Neural progenitor cell (in vitro differentiated cells): ENCODE data around the gene SCG5. TPM values are rescaled to one million over a fixed set of nuclear protein-coding genes. Genes with fewer than 3 reads are reported as not detected.

ENCODE experiments used
- DNase-seq: peaks from one replicate; pipeline ENCODE4 v3.0.0-alpha.2; 2016; ENCODE audit warnings: low spot score
- H2AFZ ChIP-seq: fragments of 200-600 bp; sonication (generic); replicated peaks from 2 replicates; pipeline ENCODE4 v1.6.1; 2016; ENCODE audit warnings: antibody characterized with exemption
- H3F3A ChIP-seq: fragments of 200-600 bp; sonication (generic); 2 replicates; pipeline ENCODE4 v1.6.1; 2016; ENCODE audit warnings: antibody characterized with exemption, low read depth
- H3K27ac ChIP-seq: fragments of 200-600 bp; sonication (generic); 2 replicates; pipeline ENCODE4 v1.5.1; 2016; ENCODE audit warnings: mild to moderate bottlenecking
- H3K27me3 ChIP-seq: fragments of 200-600 bp; sonication (generic); 2 replicates; pipeline ENCODE4 v1.6.1; 2016; ENCODE audit warnings: mild to moderate bottlenecking, moderate library complexity
- H3K36me3 ChIP-seq: fragments of 200-600 bp; sonication (generic); 2 replicates; pipeline ENCODE4 v1.5.1; 2016
- H3K4me1 ChIP-seq: fragments of 200-600 bp; sonication (generic); 2 replicates; pipeline ENCODE4 v1.6.1; 2016; ENCODE audit warnings: mixed run types
- H3K4me2 ChIP-seq: fragments of 200-600 bp; sonication (generic); 2 replicates; pipeline ENCODE4 v1.6.1; 2016
- H3K4me3 ChIP-seq: fragments of 200-600 bp; sonication (generic); 2 replicates; pipeline ENCODE4 v1.5.1; 2016
- H3K79me2 ChIP-seq: fragments of 200-600 bp; sonication (generic); 2 replicates; pipeline ENCODE4 v1.6.1; 2016; ENCODE audit warnings: low read depth
- H3K9ac ChIP-seq: fragments of 200-600 bp; sonication (generic); 2 replicates; pipeline ENCODE4 v1.6.1; 2016
- H3K9me3 ChIP-seq: fragments of 200-600 bp; sonication (generic); 2 replicates; pipeline ENCODE4 v1.5.1; 2016; ENCODE audit warnings: low read depth
- H4K20me1 ChIP-seq: fragments of 200-600 bp; sonication (generic); 2 replicates; pipeline ENCODE4 v1.6.1; 2016; ENCODE audit warnings: low read depth
- H3K27ac Mint-ChIP-seq: 3 replicates; pipeline ENCODE4 v1.8.0; 2021; ENCODE audit warnings: mixed read lengths
- H3K27me3 Mint-ChIP-seq: 2 replicates; pipeline ENCODE4 v1.8.0; 2022; ENCODE audit warnings: low read depth, mild to moderate bottlenecking, inconsistent platforms, moderate library complexity, mixed read lengths; ENCODE audit not compliant: insufficient read depth
- H3K36me3 Mint-ChIP-seq: 3 replicates; pipeline ENCODE4 v1.8.0; 2021; ENCODE audit warnings: mixed read lengths
- H3K4me1 Mint-ChIP-seq: 3 replicates; pipeline ENCODE4 v1.8.0; 2021; ENCODE audit warnings: mixed read lengths
- H3K4me3 Mint-ChIP-seq: 3 replicates; pipeline ENCODE4 v1.8.0; 2021; ENCODE audit warnings: mild to moderate bottlenecking, moderate library complexity, mixed read lengths
- H3K9me3 Mint-ChIP-seq: 3 replicates; pipeline ENCODE4 v1.8.0; 2020; ENCODE audit warnings: mixed read lengths
- CTCF ChIP-seq: fragments of 200-600 bp; sonication (generic); IDR thresholded peaks from 2 replicates; pipeline ENCODE4 v1.5.1; 2017; ENCODE audit warnings: antibody characterized with exemption, mild to moderate bottlenecking
- EZH2 ChIP-seq: fragments of 200-600 bp; sonication (generic); IDR thresholded peaks from 2 replicates; pipeline ENCODE4 v1.6.1; 2017; ENCODE audit warnings: antibody characterized with exemption, mild to moderate bottlenecking, moderate library complexity
- EZH2phosphoT487 ChIP-seq: fragments of 200-600 bp; sonication (generic); IDR thresholded peaks from 2 replicates; pipeline ENCODE4 v1.6.1; 2017; ENCODE audit warnings: antibody characterized with exemption
- total RNA-seq: library from RNA; depleted of rRNA; stranded (reverse); fragments of >200 nt; gene quantifications from 2 replicates; pipeline ENCODE4 v1.2.3, GENCODE V29; 2015; ENCODE audit warnings: low replicate concordance

The SCG5 gene
- total RNA-seq, 1 donor from 2014 or later, result 101 TPM

- Mint-ChIP-seq H3K36me3 (no peaks in the 10 kb centered on the region), H3K4me1 (no peaks in the 10 kb centered on the region), H3K4me3 (no peak overlapping the region), H3K27me3 (peaks cover 3% of the 10 kb centered on the region), H3K27ac (no peak overlapping the region), H3K9me3 (no peaks in the 10 kb centered on the region)
- Histone ChIP-seq H3K27me3 (no peaks in the 10 kb centered on the region), H3K4me2 (no peak overlapping the region), H3K9me3 (no peaks in the 10 kb centered on the region), H3K4me1 (peaks cover 6% of the 10 kb centered on the region), H4K20me1 (no peaks in the 10 kb centered on the region), H2AFZ (no peak overlapping the region), H3K9ac (no peak overlapping the region), H3K79me2 (no peaks in the 10 kb centered on the region), H3K27ac (no peak overlapping the region), H3F3A (no peaks in the 10 kb centered on the region), H3K36me3 (no peaks in the 10 kb centered on the region), H3K4me3 (no peak overlapping the region)
- DNase-seq, result no peak
- TF ChIP-seq EZH2phosphoT487 (no peak), EZH2 (no peak), CTCF (no peak)
These were observed 63.9 kb downstream of the SCG5 start for GRCh38 chr15:32705446-32705845.

- no peaks in the 10 kb centered on the region for H3K27me3 ChIP-seq
- H2AFZ ChIP-seq, result no peak overlapping the region
- H3K9me3 Mint-ChIP-seq, result no peaks in the 10 kb centered on the region
- H3K79me2 ChIP-seq, result no peaks in the 10 kb centered on the region
- no peak overlapping the region for H3K27ac Mint-ChIP-seq
- TF ChIP-seq CTCF (no peak), EZH2 (no peak), EZH2phosphoT487 (no peak)
- H3K36me3 Mint-ChIP-seq, result no peaks in the 10 kb centered on the region
- no peaks in the 10 kb centered on the region for H4K20me1 ChIP-seq
- H3K4me1 Mint-ChIP-seq, result no peaks in the 10 kb centered on the region
- H3K4me3 Mint-ChIP-seq, result no peak overlapping the region
- no peak overlapping the region for H3K4me3 ChIP-seq
- no peaks in the 10 kb centered on the region for H3K36me3 ChIP-seq
- H3K27me3 Mint-ChIP-seq, result peaks cover 3% of the 10 kb centered on the region
- no peaks in the 10 kb centered on the region for H3K9me3 ChIP-seq
- H3K9ac ChIP-seq, result no peak overlapping the region
- peaks cover 6% of the 10 kb centered on the region for H3K4me1 ChIP-seq
- H3F3A ChIP-seq, result no peaks in the 10 kb centered on the region
- no peak overlapping the region for H3K4me2 ChIP-seq
- DNase-seq, result no peak
- no peak overlapping the region for H3K27ac ChIP-seq
These were observed 65.2 kb downstream of the SCG5 start for GRCh38 chr15:32706704-32707103.

- Histone ChIP-seq H3K9me3 (no peaks in the 10 kb centered on the region), H3K36me3 (no peaks in the 10 kb centered on the region), H3K4me1 (peaks cover 6% of the 10 kb centered on the region), H3K27me3 (no peaks in the 10 kb centered on the region), H3K4me3 (no peak overlapping the region), H3F3A (no peaks in the 10 kb centered on the region), H2AFZ (no peak overlapping the region), H3K4me2 (no peak overlapping the region), H4K20me1 (no peaks in the 10 kb centered on the region), H3K9ac (no peak overlapping the region), H3K27ac (no peak overlapping the region), H3K79me2 (no peaks in the 10 kb centered on the region)
- no peak overlapping the region for H3K4me3 Mint-ChIP-seq
- no peak for TF ChIP-seq CTCF
- no peak for TF ChIP-seq EZH2
- TF ChIP-seq EZH2phosphoT487, result no peak
- DNase-seq, result no peak
- no peaks in the 10 kb centered on the region for H3K4me1 Mint-ChIP-seq
- no peaks in the 10 kb centered on the region for H3K36me3 Mint-ChIP-seq
- no peaks in the 10 kb centered on the region for H3K9me3 Mint-ChIP-seq
- H3K27ac Mint-ChIP-seq, result no peak overlapping the region
- peaks cover 3% of the 10 kb centered on the region for H3K27me3 Mint-ChIP-seq
These were observed 65.9 kb downstream of the SCG5 start for GRCh38 chr15:32707436-32707835.
